Fibroblast of upper back skin (primary cell): ENCODE results near the gene TDRD15.
"Not testable (repeated sequence)": the region's sequence is repeated elsewhere in the genome, so short reads cannot be mapped to it uniquely, and the experiment has no call there.

Source experiments
- DNase-seq: peaks from one replicate; pipeline ENCODE4 v3.0.0-alpha.2; 2013

TDRD15 gene

DNA sequence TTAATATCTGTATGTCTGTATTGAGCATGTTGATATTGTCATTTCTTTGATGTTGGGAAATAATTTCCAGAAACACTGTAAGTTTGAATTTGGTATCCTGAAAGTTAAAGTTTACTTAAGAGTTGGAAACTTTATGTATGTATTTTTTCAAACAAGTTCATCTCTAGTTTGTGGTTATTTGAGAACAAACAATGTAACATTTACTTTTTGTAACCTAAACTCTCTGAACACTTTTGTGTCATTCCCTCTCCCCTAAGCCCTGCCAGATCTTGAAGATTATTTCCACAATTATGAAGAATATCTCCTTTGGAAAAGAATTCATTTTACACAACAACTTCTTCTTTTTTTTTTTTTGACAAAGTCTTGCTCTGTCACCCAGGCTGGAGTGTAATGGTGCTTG is 24.9 kb downstream of the TDRD15 start:
- DNase-seq = no peak

DNA sequence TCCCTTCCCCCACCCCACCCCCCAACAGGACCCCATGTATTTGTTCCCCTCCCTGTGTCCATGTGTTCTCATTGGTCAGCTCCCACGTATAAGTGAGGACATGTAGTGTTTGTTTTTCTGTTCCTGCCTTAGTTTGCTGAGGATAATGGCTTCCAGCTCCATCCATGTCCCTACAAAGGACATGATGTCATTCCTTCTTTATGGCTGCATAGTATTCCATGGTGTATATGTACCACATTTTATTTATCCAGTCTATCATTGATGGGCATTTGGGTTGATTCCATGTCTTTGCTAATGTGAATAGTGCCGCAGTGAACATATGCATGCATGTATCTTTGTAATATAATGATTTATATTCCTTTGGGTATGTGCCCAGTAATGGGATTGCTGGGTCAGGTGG is 27.5 kb downstream of the TDRD15 start:
- DNase-seq = not testable (repeated sequence)

DNA sequence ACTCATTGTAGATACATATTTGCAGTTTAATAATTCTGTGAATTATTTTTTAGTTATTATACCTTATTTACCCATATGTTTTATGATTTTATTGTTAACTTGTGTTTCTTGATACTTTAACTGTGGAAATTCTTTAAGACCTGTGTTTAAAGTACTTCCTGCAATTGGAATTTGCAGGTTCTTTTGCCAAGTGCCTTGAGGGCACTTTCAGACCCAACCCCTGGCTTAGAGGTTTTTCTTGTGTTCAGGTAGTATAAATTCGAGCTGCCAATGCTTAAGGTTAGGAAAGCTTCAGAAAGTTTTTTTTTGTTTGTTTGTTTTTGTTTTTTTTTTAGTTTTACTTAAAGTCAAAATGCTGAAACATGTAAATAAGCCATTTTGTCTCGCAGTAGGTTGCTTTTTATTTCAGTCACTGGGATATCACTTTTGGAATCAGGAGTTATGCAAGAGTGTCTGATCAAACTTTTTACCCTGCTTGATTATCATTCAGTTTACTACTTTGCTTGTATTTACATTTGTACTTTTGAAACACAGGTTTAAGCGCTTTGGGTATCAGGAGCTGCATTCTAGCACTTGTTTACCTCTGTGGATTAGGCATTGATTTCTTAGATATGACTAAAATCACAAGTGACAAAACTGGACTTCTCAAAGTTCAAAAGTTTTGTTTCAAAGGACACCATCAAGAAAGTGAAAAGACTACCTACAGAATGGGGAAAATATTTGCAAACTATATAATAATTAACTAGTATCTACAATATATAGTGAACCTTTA is 31.8 kb downstream of the TDRD15 start:
- no peak for DNase-seq

DNA sequence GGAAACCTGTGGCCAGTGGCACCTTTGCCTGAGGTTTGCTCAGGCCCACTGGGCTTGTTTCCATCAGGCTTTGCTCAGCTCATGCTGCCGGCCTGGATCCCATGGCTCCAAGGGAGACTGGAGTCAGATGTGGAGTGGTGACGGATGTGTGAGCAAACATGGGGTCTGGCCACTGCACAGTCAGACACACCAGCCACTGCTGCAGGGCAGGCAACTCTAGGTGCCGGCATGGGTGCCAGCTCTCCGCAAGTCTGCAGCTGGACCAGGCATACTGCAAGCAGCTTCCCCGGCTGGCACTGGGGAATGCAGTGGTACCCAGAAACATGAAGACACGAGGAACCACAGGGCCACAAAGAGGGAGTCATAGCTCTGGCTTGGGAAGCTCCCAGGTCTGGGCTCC is 37.4 kb downstream of the TDRD15 start:
- no peak for DNase-seq

DNA sequence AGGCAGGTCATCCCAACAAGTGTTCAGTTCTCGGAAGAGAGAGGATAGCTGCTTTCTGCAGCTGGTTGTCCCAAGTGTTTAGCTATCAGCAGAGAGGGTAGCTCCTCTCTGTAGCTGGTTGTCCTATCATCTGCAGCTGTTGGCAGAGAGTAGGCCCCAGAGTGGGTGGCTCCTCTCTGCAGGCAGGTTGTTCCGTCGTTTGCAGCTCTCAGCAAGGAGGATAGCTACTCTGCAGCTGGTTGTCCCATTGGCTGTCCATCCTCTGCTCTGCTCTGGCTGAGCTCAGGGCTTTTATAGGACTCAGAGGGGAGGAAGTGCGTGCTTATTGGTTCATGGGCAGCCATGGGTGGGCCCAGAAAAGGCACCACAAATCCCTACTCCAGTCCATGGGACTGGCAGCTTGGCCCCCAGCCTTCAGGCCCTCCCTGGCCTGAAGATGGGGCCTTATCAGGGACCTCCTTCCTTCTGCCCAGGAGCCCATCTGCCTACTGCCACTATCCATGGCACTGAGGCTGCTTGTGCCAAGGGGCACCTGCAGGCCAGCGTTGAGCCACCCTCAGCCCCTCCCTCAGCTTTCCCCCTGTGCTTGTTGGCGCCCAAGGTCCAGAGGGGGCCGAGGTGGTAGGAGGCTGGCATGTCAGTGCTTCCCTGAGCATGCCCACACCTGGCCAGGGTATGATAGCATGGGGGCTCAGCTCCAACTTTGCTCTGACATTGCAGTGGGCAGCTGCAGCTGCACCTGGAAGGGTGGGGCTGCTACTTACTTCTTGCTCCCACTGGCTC is 38.3 kb downstream of the TDRD15 start:
- DNase-seq = no peak

DNA sequence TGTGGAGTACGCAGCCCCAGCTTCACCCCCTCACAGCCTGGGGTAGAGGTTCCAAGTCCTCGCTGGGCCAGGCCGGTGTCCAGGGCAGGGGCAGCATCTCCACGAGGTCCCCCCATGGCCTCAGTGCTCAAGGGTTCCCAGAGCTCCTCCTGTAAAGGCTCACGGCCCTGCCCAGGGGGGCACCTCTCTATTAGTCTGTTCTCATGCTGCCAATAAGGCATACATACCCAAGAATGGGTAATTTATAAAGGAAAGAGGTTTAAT is 38.8 kb downstream of the TDRD15 start:
- no peak for DNase-seq

DNA sequence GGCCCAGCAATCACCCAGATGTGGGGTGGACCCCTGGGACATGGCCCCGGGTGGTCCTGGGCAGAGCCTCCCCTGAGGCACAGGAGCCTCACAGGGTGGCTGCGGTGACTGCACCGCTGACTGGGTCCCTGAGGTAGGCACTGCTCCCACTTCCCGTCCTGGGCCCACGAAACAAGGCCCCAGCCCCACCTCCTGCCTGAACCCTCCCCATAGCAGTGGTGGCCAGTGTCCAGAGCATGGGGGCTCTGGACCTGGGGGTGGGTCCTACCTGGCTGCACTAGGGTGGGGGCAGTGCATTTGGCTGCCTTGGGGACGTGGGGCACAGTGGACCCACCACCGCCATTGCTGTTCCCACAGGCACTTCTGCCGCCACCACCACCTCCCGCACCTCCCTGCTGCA is 39.4 kb downstream of the TDRD15 start:
- DNase-seq = no peak

DNA sequence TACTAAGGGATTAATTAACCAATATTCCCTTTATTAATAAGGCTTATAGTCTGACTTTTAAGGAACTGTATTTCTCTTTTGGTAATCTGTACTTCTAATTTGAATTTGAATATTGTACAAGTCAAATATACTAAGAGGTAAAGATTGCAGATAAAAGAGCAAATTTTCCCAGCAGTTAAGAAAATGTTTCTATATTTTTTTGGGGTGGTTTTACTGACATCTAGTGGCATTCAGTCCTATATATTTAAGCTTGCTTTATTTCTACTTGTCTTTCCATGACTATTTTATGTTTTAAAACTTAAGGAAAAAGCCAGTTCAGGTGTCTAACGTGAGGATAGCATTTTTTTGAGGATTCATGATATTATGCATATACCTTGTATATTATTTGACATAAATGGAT is 41.6 kb downstream of the TDRD15 start:
- DNase-seq = no peak

DNA sequence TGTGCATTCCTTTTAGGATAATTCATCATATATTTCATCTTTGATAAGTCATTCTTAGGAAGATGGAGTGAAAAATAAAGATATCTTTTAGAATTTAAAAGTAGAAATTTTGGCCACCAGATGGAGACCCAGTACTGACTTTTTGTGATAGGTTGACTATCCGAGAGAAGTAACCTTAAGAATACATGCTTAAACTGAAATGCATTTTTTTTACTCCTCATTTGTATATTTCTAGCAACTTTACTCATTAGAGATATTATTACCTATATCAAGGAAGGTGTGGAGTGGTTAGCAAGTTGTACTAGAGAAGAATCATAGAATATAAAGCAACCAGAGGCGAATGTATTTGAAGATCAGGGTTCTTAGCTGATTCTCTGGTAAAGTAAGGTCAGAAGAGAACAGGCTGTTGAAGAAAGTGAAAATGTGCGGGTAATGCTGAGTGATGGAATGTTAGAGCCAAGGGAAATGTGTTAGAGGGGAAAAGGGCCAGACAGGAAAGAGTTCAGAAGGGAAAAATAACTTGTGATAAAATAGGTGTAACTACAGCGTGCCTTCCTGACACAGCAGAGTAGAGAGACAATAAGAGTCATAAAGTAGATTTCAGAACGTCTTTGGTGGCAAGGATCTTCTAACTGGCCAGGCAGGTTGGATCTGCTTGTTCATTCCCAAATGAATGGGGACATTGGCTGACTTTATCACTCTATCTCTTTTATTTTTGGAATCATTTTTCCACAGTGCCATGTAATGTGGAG is 52.3 kb downstream of the TDRD15 start:
- DNase-seq = no peak

DNA sequence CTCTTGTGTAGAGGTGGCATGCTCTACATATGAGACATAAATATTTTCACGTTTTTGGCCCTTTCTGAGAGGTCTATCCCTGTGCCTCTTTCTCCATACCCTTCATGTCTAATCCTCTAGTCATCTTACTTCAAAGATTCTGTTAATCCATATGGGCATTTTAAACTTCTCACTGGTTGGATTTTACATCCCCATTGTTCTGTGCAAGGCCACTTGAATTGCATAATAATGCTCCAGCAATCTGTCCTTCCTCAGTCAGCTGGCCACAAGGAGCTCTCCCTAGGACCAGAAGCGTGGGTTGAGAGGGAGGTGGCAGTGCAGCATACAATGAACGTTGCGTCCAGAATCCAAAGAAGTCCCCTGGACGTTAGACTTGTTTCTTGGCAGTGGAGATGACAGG is 58.2 kb downstream of the TDRD15 start:
- DNase-seq = no peak

DNA sequence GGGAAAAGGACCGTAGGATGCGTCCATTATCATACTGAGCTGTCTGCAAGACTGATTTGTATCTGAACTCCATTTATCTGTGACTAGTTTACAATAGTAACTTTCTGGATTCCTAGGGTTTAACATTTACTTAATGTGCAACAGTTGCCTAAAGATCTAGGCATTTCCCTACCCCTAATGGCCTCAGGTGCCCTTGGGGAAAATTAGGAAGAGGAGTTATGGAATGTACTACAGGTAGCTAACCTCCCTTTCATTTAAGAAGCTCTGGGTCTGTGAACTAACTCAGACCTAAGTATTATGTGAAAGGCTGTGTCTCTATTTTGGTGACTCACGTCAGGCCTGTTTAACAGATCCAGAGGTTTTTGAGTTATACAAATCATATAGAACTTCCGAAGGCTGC is 59.5 kb downstream of the TDRD15 start:
- DNase-seq = no peak

DNA sequence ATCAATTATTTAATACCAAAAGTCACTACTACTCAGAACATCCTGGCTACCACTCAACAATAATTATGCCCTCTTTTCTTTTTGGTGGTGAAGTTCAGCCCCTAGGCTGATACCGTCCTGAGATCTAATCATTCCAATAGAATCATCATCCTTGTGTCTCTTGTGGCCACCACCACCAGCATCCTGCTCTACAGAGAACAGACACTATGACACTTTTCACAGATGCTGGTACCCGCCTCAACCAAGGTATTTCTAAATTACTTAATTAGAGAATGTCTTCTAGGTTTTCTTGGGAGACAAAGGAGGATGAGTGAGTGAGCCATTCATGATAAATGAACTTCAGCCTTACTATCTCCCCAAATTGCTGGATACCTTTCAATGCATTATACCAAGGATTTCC is 60.0 kb downstream of the TDRD15 start:
- no peak for DNase-seq

DNA sequence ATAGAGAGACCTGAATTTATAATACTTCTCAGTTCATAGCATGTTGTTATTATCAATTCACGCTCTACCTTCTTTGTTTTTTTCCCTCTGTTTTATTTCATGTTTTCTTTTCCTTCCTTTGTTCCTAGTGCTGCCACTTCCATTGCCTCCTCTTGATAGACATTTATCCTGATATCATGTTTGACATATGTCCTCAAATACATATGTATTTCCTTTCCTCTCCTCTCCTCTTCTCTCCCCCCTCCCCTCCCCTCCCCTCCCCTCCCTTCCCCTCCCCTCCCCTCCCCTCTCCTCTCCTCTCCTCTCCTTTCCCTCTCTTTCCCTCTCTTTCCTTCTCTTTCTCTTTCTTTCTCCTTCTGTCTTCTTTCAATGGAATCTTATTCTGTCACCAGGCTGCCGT is 67.8 kb downstream of the TDRD15 start:
- no peak for DNase-seq
